DOHH2 (cell line): Measurements from ENCODE around the gene ARX.

Source experiments
- H3F3A ChIP-seq: fragments of 200-600 bp; sonication (generic), shearing (Covaris generic); 2 replicates; pipeline ENCODE4 v1.6.0; 2016; ENCODE audit warnings: antibody characterized with exemption, mild to moderate bottlenecking; ENCODE audit not compliant: control insufficient read depth, insufficient read depth
- H3K27ac ChIP-seq: fragments of 200-600 bp; sonication (generic); 2 replicates; pipeline ENCODE4 v1.5.1; 2014; ENCODE audit warnings: low read depth, mild to moderate bottlenecking, low read length, moderate library complexity
- H3K27me3 ChIP-seq: fragments of 200-600 bp; sonication (generic); 2 replicates; pipeline ENCODE4 v1.6.1; 2014; ENCODE audit warnings: mild to moderate bottlenecking, low read length, mixed read lengths; ENCODE audit not compliant: control insufficient read depth
- H3K36me3 ChIP-seq: fragments of 200-600 bp; sonication (generic); 2 replicates; pipeline ENCODE4 v1.6.1; 2014; ENCODE audit warnings: mild to moderate bottlenecking, low read length, moderate library complexity, mixed read lengths; ENCODE audit not compliant: control insufficient read depth
- H3K4me1 ChIP-seq: fragments of 200-600 bp; sonication (generic); 2 replicates; pipeline ENCODE4 v1.6.1; 2014; ENCODE audit warnings: mild to moderate bottlenecking, low read length, mixed read lengths; ENCODE audit not compliant: control insufficient read depth
- H3K4me2 ChIP-seq: fragments of 200-600 bp; sonication (generic); 2 replicates; pipeline ENCODE4 v1.6.0; 2014; ENCODE audit warnings: mild to moderate bottlenecking, low read length, moderate library complexity
- H3K4me3 ChIP-seq: fragments of 200-600 bp; sonication (generic); 2 replicates; pipeline ENCODE4 v1.5.1; 2014; ENCODE audit warnings: mild to moderate bottlenecking, low read length, mixed read lengths
- H3K79me2 ChIP-seq: fragments of 200-600 bp; sonication (generic); 2 replicates; pipeline ENCODE4 v1.6.1; 2014; ENCODE audit warnings: mild to moderate bottlenecking, low read length, mixed read lengths; ENCODE audit not compliant: control insufficient read depth
- H3K9me2 ChIP-seq: fragments of 200-600 bp; sonication (generic); replicated peaks from 2 replicates; pipeline ENCODE4 v1.6.1; 2014; ENCODE audit warnings: mild to moderate bottlenecking, low read length, mixed read lengths; ENCODE audit not compliant: control insufficient read depth
- H3K9me3 ChIP-seq: fragments of 200-600 bp; sonication (generic); 2 replicates; pipeline ENCODE4 v1.6.1; 2014; ENCODE audit warnings: antibody characterized with exemption, low read length, mixed read lengths; ENCODE audit not compliant: control insufficient read depth, insufficient read depth
- H4K20me1 ChIP-seq: fragments of 200-600 bp; sonication (generic); 2 replicates; pipeline ENCODE4 v1.6.0; 2014; ENCODE audit warnings: low read depth, mild to moderate bottlenecking, antibody characterized with exemption, low read length, moderate library complexity; ENCODE audit not compliant: control insufficient read depth, insufficient read depth
- EZH2phosphoT487 ChIP-seq: fragments of 200-600 bp; sonication (generic); IDR thresholded peaks from 2 replicates; pipeline ENCODE4 v1.6.1; 2017; ENCODE audit warnings: borderline replicate concordance, mild to moderate bottlenecking, antibody characterized with exemption, low read length, moderate library complexity, mixed read lengths
- TF ChIP-seq, protein P1 (sequence below): fragments of 200-600 bp; sonication (generic); IDR thresholded peaks from one replicate; pipeline ENCODE4 v1.5.1; 2014; ENCODE audit warnings: antibody characterized with exemption, mild to moderate bottlenecking, low read depth, low read length; ENCODE audit not compliant: poor library complexity, severe bottlenecking

The ARX gene

GRCh38 chrX:24961809-24962208, 54.0 kb downstream of the ARX start:
- H3K36me3 ChIP-seq = no peaks in the 10 kb centered on the region
- H3K9me2 ChIP-seq = no peaks in the 10 kb centered on the region
- no peaks in the 10 kb centered on the region for H3F3A ChIP-seq
- no peaks in the 10 kb centered on the region for H4K20me1 ChIP-seq
- no peak overlapping the region for H3K4me3 ChIP-seq
- no peaks in the 10 kb centered on the region for H3K27me3 ChIP-seq
- H3K9me3 ChIP-seq = no peaks in the 10 kb centered on the region
- TF ChIP-seq EZH2phosphoT487 = no peak
- TF ChIP-seq, protein P1, sequence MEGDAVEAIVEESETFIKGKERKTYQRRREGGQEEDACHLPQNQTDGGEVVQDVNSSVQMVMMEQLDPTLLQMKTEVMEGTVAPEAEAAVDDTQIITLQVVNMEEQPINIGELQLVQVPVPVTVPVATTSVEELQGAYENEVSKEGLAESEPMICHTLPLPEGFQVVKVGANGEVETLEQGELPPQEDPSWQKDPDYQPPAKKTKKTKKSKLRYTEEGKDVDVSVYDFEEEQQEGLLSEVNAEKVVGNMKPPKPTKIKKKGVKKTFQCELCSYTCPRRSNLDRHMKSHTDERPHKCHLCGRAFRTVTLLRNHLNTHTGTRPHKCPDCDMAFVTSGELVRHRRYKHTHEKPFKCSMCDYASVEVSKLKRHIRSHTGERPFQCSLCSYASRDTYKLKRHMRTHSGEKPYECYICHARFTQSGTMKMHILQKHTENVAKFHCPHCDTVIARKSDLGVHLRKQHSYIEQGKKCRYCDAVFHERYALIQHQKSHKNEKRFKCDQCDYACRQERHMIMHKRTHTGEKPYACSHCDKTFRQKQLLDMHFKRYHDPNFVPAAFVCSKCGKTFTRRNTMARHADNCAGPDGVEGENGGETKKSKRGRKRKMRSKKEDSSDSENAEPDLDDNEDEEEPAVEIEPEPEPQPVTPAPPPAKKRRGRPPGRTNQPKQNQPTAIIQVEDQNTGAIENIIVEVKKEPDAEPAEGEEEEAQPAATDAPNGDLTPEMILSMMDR = no peak
- H3K79me2 ChIP-seq = no peaks in the 10 kb centered on the region
- no peaks in the 10 kb centered on the region for H3K4me1 ChIP-seq
- no peak overlapping the region for H3K4me2 ChIP-seq
- no peak overlapping the region for H3K27ac ChIP-seq

DNA sequence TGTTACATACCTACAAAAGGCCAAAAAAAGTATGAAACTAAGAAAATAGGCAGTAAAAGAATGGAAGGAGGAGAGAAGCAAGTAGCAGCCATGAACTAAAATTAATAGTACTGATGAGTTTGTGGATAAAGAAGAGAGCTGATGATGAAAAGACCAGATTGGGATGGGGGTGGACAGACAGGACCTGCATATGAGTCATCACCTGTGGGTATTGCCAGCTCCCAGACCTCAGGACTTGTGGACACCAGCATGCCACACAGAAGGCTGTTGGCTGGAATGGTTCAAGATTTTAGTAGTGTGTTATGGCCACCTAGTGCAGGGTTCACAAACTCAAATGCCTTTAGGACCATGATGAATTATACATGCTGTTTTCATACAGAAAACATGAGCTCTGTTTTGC, 58.9 kb downstream of the ARX start:
- no peaks in the 10 kb centered on the region for H3K36me3 ChIP-seq
- no peaks in the 10 kb centered on the region for H3K27me3 ChIP-seq
- H3K4me1 ChIP-seq = no peaks in the 10 kb centered on the region
- no peaks in the 10 kb centered on the region for H4K20me1 ChIP-seq
- TF ChIP-seq EZH2phosphoT487 = no peak
- TF ChIP-seq, protein P1 = no peak
- H3K9me2 ChIP-seq = no peaks in the 10 kb centered on the region
- H3K27ac ChIP-seq = no peak overlapping the region
- H3F3A ChIP-seq = no peaks in the 10 kb centered on the region
- H3K9me3 ChIP-seq = no peaks in the 10 kb centered on the region
- no peaks in the 10 kb centered on the region for H3K79me2 ChIP-seq
- no peak overlapping the region for H3K4me2 ChIP-seq
- H3K4me3 ChIP-seq = no peak overlapping the region

DNA sequence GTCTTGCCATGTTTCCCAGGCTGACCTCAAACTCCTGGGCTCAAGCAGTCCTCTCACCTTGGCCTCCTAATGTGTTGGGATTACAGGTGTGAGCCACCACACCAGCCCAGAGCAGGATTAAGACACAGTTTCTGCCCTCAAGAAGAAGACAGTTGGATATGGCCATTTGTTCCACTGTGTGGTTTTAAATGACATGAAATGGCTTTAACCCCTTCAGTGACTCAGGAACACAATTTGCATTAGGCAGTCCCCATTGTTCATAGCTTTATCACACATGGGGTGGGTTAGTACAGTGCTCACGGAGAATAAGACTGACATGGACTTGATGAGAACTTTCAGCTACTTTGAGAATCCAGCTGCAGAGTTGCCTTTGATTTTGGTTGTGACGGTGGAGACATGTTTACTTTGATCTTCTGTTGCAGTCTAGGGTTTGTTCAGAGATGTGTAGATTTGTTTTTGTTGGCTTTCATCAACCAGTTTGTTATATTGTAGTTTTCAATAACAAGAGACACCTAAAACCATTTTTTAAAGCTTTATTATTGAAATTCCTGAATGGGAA, 60.3 kb downstream of the ARX start:
- H3F3A ChIP-seq = no peaks in the 10 kb centered on the region
- no peak overlapping the region for H3K4me2 ChIP-seq
- H3K27ac ChIP-seq = no peak overlapping the region
- no peaks in the 10 kb centered on the region for H4K20me1 ChIP-seq
- no peaks in the 10 kb centered on the region for H3K36me3 ChIP-seq
- H3K4me3 ChIP-seq = no peak overlapping the region
- H3K27me3 ChIP-seq = no peaks in the 10 kb centered on the region
- H3K9me2 ChIP-seq = no peaks in the 10 kb centered on the region
- TF ChIP-seq, protein P1 = no peak
- TF ChIP-seq EZH2phosphoT487 = no peak
- no peaks in the 10 kb centered on the region for H3K9me3 ChIP-seq
- no peaks in the 10 kb centered on the region for H3K4me1 ChIP-seq
- no peaks in the 10 kb centered on the region for H3K79me2 ChIP-seq
